HG03457 (cell line): Measurements from ENCODE around the gene USP34.
"Not testable (repeated sequence)": the region's sequence is repeated elsewhere in the genome, so short reads cannot be mapped to it uniquely, and the experiment has no call there.

Experiments used
- ATAC-seq: cut with Tn5 transposase; IDR thresholded peaks from one replicate; pipeline ENCODE4 v1.9.1; 2021; ENCODE audit warnings: moderate number of reproducible peaks; ENCODE audit not compliant: unreplicated experiment

The USP34 gene

DNA sequence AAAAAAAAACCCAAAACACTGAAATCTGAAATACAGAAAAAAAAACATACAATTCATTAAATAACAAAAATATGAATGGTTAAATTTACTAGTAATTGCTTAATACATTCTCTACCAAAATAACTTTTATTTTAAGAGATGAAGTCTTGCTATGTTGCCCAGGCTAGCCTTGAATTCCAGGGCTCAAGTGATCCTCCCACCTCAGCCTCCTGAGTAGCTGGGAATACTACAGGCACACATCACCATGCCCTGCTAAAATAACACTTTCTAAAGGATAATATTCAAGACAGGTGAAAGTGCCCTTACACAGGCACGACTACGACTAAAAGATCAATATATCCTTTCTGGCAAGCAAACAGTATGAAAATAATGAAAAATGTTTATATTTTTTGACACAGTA, 9.5 kb downstream of the USP34 start:
- no peak for ATAC-seq

DNA sequence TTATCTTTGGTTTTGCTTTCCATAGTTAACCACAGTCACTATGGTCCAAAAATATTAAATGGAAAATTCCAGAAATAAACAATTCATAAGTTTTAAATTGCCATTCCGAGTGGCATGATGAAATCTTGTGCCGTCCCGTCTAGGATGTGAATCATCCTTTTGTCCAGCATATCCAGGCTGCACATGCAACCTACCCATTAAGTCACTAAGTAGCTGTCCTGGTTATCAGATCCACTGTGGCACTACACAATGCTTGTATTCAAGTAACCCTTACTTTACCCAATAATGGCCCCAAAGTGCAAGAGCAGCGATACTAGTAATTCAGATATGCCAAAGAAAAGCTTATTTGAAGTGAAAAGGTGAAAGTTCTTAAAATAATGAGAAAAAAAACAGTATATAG, 10.7 kb downstream of the USP34 start:
- no peak for ATAC-seq

DNA sequence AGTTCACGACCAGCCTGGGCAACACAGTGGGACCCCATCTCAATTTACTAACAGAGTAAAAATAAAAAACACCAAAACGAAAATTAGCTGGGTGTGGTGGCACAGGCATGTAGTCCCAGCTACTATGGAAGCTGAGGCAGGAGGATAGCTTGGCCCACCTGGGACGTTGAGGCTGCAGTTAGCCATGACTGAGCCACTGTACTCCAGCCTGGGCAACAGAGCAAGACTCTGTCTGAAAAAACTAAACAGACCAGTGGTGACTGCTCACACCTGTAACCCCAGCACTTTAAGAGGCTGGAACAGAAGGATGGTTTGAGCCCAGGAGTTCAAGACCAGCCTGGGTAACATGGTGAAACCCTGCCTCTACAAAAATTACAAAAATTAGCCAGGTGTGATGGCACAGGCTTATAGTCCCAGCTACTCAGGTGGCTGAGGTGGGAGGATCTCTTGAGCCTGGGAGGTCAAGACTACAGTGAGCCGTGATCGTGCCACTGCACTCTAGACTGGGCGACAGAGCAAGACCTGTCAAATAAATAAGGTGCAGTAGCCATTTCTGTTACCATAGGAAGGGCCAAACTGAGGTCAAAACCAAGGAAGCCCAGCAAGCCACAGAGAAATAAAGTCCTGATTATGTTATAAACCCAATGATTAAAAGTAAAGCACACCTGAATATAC, 14.0 kb downstream of the USP34 start:
- no peak for ATAC-seq

DNA sequence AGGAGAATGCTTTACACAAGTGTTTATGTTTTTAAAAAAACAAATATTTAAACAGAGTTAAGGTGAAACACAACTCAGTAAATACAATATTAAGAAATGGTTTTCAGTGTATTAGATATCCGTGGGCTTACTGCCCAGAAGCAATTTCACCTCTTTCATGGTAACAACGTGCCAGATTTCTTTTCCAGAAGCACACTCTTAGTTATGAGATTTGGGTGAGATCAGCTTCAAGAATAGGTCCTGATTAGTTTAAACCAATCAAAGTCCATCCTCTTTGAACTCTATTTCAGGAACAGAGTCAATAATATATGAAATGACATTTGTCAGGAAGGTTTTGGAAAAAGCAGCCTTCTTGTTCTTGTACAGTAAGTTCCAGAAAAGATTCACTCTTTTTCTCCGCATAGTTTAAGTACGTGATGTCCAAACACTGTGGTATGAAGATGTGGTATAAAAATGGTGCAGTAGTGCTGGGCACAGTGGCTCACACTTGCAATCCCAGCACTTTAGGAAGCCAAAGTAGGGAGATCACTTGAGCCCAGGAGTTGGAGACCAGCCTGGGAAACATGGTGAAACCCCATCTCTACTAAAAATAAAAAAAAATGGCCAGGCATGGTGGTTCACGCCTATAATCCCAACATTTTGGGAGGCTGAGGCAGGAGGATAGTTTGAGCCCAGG, 14.7 kb downstream of the USP34 start:
- no peak for ATAC-seq

DNA sequence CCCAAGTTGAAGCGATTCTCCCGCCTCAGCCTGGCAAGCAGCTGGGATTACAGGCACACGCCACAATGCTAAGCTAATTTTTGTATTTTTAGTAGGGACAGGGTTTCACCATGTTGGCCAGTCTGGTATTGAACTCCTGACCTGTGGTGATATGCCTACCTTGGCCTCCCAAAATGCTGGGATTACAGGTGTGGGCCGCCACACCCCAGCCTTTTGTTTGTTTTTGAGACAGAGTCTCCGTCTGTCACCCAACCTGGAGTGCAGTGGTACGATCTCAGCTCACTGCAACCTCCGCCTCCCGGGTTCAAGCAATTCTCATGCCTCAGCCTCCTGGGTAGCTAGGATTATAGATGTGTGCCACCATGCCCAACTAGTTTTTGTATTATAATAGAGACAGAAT, 15.9 kb downstream of the USP34 start:
- not testable (repeated sequence) for ATAC-seq

DNA sequence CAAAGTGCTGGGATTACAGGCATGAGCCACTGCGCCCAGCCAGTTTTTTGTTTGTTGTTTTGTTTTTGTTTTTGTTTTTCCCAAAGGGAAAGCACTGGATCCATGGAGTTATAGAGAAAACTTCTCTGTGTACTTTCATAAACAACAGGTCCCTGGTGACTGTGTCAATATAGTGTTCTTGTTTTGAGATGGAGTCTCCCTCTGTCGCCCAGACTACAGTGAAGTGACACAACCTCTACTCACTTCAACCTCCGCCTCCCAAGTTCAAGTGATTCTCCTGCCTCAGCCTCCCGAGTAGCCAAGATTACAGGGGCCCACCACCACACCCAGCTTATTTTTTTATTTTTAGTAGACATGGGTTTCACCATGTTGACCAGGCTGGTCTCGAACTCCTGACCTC, 16.5 kb downstream of the USP34 start:
- no peak for ATAC-seq

DNA sequence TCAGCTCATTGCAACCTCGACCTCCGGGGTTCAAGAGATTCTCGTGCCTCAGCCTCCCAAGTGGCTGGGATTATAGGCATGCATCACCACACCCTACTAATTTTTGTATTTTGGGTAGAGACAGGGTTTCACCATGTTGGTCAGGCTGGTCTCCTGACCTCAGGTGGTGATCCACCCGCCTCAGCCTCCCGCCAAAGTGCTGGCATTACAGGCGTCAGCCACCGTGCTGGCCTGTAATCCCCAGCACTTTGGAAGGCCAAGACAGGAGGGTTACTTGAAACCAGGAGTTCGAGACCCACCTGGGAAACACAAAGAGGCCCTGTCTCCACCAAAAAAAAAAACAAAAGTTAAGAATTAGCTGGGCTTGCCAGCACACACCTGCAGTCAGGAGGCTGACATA, 18.5 kb downstream of the USP34 start:
- ATAC-seq = no peak

DNA sequence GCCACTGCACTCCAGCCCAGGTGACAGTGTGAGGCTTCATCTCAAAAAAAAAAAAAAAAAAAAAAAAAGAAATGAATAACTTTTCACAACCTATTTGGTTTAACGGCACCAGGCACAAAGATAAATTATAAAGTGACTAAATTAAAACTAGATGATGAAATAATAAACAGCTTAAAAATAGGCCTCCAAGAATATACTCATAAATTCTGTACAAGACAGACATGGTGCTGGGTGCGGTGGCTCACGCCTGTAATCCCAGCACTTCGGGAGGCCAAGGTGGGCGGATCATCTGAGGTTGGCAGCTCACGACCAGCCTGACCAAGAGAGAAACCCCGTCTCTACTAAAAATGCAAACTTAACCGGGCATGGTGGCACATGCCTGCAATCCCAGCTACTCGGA, 19.7 kb downstream of the USP34 start:
- ATAC-seq = no peak

DNA sequence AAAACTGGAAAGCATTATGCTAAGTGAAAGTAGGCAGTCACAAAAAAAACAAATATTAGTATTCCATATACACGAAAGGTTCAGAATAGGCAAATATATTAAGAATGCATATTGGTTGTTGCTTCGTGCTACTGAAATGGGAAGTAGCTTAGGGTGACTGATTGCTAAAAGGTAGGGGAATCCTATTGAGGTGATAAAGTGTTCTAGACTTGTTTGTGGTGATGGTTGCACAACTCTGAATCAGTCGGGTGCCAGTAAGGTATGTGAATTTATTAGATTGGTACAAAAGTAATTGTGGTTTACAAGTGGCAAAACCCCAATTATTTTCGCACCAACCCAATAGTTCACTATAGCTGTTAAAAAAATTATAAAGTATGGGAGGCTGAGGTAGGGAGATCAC, 20.7 kb downstream of the USP34 start:
- no peak for ATAC-seq

DNA sequence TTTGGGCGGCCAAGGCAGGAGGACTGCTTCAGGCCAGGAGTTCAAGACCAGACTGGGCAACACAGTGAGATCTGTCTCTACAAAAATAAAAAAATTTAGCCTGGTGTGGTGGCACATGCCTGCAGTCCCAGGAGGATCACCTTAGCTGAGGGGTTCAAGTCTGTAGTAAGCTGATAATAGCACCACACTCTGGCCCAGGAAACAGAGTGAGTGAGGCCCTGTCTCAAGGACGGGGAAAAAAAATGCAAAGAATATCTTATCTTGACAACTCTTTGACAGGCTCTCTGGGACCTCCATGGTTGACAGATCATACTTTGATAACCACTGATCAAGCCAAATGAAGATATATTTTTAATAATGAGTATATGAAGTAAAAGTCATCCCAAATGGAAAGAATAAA, 22.7 kb downstream of the USP34 start:
- no peak for ATAC-seq

DNA sequence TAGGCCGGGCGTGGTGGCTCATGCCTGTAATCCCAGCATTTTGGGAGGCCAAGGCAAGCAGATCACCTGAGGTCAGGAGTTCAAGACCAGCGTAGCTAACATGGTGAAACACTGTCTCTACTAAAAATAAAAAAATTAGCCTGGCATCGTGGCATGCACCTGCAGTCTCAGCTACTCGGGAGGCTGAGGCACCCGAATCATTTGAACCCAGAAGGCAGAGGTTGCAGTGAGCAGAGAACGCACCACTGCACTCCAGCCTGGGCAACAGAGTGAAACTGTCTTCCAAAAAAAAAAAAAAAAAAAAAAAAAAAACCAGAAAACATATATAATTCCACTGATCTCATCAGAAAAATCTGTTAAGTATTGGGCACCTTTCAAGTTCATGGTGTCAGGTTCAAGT, 23.9 kb downstream of the USP34 start:
- not testable (repeated sequence) for ATAC-seq

DNA sequence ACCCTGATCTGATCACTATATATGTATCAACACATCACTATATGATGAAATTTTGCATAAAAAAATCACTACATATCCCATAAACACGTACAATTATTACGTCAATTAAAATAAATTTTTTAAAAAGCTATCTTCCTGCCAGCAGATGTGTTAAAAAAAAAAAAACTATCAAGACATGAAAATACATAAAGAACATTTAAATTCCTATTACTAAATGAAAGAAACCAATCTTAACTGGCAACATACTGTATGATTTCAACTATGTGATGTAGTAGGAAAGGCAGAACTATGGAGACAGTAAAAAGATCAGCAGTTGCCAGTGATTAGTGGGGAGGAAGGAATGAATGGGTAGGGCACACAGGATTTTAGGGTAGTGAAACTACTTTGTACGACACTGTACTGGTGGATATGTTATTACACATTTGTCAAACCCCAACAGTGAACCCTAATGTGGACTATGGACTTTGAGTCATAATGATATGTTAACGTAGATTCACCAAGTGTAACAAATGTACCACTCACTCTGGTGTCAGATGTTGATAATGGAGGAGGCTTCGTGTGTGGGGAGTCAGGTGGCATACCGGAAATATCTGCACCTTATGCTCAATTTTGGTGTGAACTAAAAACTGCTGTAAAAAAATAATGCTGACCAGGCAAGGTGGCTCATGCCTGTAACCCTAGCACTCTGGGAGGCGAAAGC, 27.4 kb downstream of the USP34 start:
- ATAC-seq = peak; percentile 82

DNA sequence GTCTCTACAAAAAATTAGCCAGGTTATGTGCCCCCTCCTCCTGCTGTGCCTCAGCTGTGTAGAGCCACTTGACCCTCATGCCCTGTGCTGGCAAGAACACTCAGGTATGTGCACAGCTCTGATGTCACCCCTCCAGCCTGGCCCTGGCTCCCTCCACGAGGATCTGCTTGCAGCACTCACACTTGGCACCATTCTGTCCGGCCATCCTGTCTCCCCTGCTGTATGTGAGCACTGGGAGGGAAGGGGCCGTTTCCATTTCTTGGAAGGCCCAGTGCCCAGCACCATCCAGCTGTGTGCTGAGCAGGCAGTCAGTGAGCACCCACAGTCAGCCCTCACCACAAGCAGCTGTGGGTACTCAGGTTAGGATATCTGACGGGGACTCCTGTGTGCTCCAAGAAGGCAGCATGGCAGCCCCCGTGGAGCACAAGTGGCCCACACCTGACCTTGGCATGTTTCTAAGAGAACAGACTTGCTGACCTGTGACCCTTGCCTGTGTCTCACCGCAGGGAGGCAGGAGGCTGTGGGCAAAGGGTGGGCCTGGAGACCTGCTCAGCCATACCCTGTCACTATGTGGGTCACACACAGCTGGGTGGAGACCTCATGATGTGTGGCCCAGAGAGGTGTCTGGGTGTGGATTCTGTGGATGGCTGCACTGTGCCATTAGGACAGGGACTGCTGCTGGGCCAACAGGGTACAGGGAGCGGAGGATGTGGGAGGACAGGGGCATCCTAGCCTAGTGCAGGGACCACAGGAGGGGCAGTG, 31.5 kb downstream of the USP34 start:
- no peak for ATAC-seq

DNA sequence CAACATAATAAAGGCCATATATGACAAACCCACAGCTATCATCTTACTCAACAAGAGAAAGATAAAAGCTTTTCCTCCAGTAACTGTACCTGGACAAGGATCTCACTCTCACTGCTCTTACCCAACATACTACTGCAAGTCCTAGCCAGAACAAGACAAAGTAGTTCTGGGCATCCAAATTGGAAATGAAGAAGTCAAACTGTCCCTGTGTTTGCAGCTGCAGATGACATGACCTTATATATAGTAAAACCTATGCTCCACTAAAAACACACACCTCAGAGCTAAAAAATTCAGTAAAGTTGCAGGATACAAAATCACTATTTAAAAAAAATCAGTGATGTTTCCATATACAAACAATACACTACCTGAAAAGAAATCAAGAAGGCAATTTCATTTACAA, 32.2 kb downstream of the USP34 start:
- ATAC-seq = no peak

DNA sequence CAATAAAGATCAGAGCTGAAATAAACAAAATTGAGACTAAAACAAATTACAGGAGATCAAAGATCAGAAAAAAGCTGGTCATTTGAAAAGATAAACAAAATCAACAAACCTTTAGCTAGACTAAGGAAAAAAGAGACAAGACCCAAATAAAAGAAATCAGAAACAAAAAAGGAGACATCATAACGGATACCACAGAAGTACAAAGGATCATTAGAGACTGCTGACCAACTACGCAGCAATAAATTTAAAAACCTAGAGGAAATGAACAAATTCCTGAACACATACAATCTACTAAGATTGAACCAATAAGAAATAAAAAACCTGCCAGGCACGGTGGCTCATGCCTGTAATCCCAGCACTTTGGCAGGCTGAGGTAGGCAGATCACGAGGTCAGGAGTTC, 33.7 kb downstream of the USP34 start:
- no peak for ATAC-seq

DNA sequence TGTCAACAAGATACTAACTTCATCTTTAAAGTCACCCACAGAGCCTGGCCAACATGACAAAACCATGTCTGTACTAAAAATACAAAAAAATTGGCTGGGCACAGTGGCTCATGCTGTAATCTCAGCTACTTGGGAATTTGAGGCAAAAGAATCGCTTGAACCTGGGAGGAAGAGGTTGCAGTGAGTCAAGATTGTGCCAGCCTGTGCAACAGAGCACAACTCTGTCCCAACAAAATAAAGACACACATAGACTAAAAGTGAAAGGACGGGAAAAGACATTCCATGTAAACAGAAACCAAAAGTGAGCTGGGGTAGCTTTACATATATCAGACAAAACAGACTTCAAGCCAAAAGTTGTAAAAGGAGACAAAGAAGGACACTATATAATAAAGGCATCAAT, 34.8 kb downstream of the USP34 start:
- no peak for ATAC-seq

DNA sequence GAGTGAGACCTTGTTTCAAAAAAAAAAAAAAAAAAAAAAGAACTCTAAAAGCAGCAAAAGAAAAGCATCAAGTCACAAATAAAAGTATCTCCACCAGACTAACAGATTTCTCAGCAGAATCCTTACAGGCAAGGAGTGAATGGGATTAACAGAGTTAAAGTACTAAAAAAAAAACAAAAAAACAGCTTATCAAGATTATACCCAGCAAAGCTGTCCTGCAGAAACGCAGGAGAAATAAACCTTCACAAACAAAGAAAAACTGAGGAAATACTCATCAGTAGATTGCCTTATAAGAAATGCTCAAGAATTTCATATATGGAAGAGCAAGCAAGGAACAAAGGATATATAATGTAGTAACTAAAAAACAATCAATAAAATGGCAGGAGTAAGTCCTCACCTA, 35.6 kb downstream of the USP34 start:
- no peak for ATAC-seq

DNA sequence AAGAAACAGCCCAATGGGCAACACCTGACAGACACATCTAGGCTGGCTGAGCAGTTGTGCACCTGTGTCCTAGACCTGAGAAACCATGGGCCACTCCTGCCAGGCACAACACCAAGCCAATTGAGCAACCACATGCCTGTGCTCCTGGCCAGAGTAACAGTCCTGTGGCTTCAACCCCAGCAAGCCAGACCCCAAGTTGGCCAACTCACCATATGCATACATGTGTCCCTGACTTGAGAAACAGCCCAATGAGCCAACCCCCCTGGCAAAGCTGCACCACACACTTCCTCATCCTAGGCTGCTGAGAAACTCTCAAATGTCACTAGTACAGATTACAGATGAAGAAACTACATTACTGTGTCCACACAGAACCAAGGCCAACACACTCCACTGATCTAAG, 36.6 kb downstream of the USP34 start:
- no peak for ATAC-seq

DNA sequence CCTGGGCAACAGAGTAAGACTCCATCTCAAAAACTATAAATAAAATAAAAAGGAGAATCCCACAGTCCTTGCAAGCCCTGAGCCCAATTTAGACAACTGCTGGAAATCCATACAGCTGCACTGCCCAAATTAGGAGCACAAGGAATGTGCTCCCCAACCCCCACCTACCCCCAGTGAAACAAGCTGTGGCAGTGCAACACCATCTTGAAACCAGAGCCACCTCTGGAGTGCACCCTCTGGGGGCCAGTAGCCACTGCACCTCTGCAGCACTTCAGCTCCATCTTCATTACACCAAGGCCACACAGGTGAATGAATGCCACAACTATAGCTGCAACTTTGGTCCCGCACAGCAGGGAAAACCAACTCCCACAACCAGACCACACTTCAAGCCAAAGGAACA, 37.3 kb downstream of the USP34 start:
- ATAC-seq = no peak

DNA sequence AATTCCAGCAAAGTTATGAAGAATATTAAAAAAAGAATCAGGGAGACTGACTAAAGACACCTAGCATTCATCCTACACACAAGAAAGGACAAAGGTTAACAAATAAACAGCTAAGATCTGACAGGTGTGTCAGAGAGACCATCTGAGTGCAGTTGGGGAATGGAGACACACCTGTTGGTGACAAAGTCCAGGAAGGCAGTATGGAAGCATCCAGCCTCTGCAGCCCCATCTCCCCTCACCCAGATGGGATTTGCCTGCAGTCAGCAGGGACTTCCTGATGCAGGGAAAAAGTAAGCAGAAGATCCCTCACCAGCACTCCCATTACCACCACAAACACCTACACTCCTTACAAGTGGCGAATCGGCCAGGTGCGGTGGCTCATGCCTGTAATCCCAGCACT, 37.9 kb downstream of the USP34 start:
- no peak for ATAC-seq

DNA sequence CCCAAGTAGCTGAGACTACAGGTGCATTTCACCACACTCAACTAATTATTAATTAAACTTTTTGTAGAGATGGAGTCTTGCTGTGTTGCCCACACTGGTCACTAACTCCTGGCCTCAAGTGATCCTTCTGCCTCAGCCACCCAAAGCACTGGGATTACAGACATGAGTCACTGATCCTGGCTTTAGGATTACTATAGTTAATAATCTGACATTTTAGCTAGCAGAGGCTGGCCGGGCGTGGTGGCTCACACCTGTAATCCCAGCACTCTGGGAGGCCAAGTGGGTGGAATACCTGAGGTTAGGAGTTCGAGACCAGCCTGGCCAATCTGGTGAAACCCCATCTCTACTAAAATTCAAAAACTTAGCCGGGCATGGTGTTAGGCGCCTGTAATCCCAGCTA, 39.5 kb downstream of the USP34 start:
- no peak for ATAC-seq
